NCI-H524 treated with DMSO at 0.1 percent for 48 hours (cell line): Measurements from ENCODE around the gene TNP2.

Source experiments
- DNase-seq: peaks from one replicate; lab custom pipeline; 2025; lab: John Stamatoyannopoulos, UW

Gene TNP2

DNA sequence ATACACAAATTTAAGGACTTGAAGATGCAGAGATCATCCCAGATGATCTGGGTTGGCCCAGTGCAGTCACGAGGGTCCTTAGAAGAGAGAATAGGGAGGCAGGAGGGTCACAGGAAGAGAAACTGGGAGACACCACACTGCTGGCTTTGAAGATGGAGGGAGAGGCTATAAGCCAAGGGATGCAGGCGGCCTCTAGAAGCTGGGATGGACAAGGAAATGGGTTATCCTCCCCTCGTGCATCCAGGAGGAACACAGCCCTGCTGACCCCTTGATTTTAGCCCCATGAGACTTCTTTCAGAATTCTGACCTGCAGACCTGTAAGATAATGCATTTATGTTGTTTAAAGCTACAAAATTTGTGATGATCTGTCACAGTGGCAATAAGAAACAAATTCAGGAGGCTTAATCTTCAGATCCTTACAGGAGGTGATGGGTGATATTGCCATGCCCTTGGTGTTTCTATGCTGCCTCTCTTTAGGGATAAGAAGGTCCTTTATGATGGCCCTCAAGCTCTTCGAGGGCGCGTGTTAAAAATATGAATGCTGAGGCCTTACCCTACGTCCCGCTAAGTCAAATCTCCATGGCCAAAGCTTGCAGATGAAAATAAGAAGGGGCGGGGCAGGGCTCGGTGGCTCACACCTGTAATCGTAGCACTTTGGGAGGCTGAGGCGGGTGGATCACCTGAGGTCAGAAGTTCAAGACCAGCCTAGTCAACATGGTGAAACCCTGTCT, 8.6 kb upstream of the TNP2 start:
- no peak for DNase-seq

DNA sequence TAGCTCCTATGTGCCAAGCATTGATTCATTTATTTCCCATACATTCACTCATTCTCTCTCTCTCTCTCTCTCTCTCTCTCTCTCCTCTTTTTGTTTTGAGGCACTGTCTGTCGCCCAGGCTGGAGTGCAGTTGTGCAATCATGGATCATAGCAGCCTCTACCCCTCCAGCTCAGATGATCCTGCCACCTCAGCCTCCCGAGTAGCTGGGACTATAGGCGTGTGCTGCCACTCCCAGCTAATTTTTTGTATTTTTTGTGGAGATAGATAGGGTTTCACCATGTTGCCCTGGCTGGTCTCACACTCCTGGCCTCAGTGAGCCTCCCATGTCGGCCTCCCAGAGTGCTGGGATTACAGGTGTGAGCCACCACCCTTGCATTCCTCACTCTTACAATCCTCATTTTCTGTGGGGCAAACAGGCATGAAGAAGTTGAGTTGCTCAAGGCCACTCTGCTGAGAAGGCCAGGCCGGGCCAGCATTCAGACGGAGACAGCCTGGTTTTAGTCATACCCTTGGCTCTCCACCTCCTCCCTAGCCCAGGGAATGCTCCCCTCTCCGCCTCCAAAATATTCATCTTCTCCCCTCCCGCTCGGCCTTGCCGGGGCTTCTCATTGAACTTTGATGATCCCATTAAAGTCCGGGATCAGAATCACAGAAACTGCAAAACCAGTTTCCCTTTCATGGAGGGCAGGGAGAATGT, 7.9 kb upstream of the TNP2 start:
- DNase-seq: no peak

DNA sequence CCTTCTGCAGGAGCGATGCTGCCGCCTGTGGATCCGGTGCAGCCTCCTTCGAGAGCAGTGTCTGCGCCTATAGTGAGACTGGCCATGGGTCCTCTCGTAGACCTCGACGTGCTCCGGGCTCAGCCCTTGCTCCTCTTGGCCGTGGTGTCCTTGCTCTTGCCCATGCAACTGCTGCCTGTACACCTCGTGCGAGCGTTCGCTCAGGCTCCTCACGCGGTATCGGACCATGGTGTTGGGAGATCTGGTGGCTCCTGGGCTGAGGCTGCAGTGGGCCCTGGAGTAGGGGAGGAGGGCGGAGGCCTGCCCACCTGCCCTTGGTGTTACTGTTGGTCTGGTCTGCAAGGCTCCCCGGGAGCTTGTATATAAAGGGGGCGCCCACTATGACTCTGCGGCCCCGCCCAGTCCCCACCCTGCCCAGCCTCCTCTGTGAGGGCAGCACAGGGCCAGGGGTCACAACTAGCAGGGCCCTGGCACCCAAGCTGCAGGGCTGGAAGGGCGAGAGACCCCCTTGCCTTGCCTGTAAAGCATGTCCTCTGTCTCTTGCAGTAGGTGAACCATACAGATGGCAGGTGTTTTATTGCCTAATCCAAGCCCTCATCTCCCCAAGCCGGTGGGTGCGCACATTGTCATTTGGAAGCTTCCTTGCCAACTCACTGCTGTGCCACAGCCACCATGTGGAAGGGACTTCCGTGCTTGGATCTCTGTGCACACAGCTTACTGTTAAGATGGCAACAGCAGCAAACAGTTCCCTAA, 7.2 kb upstream of the TNP2 start, which contains the start of gene PRM2:
PRM2 (minus strand) TSS at position 338 of the 753 bp plus-strand sequence; CDS start at position 228, 110 bp downstream.
- no peak for DNase-seq

DNA sequence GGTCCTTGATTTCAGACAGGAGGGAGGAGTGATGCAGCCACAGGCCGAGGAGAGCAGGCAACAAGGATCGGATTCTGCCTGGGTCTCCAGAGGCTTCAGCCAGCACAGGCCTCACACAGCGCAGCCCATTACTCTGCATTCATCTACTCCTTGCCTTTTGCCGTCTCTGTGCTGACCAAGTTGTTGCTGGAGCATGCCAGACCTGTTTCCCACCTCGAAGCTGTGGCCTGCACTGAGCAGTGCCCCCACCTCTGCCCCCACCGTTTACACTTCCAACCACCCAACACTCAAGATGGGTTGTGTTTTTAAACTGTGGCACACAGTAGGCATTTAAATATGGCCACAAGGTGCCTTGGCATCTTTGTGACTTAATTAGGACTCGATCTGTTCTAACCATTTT, 5.8 kb upstream of the TNP2 start:
- DNase-seq: no peak

DNA sequence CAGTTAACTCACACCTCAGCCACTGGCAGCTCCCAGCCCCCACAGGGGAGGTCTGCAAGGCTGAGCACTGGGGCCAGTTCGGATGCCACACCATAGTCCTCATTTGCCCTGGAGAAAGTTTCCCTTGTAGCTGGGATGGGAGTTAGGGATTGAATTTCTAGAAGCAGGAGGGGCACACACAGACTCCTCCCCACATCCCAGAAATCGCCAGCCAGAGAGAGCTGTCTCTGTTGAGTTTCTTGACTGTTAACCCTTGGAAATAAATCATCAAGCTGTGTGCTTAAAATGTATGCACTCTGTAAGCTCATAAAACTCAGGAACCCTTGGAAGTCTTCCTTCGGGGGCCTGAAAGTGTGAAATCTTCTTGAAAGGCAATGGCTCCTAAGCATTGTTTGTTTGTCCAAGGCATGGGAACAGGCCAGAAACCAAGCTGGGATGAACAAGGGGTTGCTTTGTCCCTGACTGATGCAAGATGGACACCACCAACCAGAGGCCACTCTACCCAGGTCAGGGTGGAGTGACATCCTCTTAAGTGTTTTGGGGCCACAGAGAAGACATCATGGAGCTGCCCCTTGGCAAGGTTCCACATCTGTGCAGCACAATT, 4.7 kb upstream of the TNP2 start:
- DNase-seq: no peak

DNA sequence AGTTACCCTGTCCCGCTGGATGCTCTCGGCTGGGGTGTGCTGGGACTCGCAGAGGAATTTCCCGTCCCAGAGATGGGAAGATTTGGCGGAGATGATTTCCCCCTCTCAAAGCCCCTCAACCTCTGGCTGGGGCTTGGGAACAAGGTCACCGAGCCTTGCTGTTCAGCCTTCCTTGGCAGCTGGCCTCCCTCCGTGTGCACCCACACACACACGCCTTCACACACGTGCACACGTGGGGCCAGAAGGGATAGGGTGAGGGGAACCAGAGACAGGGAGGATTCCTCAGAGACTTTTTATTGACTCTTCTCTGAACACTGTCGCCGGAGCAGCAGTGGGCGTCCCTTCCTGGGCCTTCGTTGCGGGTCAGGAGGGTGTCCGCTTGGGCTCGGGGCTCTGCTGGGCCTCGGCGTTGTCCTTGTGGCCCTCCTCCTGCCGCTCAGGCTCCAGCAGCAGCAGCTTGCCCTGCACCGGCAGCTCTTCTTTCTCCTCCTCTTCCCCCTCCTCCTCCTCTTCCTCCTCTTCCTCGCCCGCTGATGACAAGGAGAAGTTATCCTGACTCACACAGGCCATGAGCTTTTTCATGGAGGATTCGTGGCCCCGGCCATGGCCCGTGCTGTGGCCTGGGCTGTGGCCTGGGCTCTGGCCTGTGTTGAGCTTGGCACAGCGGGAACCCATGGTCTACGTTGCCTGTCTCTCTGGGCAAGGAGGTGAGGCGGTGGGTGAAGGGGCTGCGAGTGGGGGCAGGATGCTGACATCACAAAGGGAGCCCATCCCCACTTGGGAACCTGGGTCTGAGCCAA, 4.0 kb upstream of the TNP2 start, which contains the start of gene PRM3:
PRM3 (minus strand) TSS at position 709 of the 800 bp plus-strand sequence; CDS start at position 675, 34 bp downstream.
- DNase-seq: no peak

DNA sequence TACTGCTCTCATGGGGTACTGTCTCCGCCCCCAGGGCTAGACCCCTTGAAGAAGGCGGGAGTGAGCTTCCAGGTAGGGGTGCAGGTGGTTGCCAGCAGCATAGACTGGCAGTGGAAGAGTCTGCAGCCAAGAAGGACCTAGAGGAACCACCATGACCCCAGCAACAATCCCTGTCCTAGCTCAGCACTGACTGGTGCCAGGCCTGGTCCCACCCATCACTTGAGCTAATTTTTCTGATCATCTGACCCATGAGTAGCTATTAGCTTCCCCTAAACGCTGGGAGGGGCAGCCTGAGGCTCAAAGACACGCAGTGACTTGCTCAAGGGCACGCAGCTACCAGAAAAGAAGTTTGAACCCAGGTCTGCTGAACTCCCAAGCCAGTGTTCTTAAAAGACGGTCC, 3.4 kb upstream of the TNP2 start:
- no peak for DNase-seq

DNA sequence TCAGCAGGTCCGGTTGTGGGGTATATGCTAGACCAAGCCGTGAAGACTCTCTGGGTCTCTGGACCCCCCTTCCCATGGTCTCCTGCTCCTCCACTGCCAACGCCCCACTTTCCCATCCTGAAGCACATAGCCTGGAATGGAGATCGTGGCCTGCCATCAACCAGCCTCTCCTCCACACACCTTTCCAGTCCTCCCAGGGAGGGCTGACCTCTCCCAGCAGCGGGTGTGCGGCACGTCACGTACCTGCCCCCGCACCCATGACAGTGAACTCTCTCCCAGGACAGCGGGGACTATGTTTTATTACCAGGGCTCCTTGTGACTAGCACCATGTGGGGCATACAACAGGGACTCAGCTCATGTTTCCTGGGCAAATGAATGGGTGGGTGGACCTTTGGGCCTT, 2.5 kb upstream of the TNP2 start:
- DNase-seq: no peak

DNA sequence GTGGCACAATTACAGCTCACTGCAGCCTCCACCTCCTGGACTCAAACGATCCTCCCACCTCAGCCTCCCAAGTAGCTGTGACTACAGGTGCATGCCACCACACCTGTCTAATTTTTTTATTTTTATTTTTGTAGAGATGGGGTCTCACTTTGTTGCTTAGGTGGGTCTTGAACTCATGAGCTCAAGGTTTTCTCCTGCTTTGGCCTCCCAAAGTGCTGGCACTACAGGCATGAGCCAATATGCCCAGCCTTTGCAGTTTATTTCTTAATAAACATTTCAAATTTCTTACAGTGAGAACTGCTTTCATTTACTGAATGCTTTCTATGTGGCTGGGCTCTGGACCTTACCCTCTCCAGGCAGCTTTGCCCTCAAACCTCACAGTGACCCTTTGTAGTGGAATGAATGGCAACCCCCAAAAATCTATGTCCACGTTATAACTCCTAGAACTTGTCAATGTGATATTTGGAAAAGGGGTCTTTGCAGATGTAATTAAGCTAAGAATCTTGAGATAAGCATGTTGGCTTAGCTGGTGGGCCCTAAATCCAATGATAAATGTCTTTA, 1.6 kb upstream of the TNP2 start:
- DNase-seq: no peak

DNA sequence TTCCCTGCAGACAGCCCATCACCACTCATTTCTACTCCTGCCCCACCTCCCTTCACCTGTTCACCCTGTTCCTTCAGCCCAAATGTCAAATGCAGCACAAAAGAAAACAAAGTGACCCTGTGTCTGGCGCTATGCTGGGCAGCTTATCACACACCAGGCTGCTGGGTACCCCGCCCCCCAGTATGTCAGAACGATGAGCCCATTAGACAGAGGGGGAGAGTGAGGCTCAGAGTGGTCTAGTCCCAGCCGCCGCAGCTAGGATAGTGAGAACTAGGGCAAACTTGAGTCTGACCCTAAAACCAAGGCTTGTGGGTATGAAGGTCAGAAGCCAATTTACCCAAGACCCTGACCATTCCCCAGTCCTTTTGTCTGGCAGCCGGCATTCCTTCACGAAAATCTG, 4.0 kb downstream of the TNP2 start:
- no peak for DNase-seq

DNA sequence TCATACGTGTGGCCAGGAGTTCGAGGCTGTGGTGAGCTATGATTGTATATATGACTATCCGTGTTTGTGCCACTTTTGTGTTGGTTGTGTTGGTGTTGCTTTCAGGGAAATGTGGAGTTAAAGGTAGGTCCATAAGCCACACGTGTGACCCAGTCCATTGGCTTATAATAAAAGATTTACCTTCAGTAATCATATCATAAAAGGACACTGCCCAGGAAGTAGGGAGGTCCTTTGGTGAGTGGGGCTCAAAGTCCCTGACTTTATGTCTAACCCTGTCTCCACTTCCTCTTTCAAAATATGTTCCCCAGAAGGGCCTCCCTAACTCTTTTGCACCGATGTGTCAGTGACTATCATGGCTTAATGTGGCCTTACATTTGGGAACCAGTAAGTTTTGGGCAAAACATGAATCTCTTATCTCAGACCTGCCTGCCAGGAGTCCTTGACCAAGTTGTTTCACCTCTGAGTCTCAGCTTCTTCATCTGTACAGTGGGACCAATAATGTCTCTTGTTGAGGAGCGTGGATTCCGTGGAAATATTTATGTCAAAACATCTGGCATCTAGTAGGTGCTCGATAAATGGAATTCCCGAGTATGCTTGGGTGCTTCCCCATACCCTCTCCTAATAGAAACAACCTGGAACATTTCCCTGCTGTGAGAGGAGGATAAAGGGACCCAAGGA, 4.8 kb downstream of the TNP2 start:
- DNase-seq: no peak

DNA sequence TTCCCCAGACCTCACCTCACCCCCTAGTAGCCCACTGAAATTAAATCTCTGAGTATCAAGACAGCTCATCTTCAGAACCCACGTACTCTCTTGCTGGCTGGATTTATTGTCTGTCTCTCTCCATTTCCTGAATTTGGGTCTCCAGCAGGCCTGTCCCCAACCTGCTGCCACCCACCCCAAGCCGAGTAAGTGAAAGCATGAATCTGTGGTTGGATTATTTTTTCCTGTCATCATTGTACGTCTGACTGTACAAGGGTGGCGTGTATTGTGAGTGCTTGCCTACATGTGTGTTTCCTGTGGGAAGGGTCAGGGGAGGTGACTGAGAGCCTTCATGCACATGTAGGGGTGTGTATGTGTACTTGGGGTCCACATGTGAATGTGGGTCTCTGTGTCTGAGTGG, 5.4 kb downstream of the TNP2 start:
- DNase-seq: no peak

DNA sequence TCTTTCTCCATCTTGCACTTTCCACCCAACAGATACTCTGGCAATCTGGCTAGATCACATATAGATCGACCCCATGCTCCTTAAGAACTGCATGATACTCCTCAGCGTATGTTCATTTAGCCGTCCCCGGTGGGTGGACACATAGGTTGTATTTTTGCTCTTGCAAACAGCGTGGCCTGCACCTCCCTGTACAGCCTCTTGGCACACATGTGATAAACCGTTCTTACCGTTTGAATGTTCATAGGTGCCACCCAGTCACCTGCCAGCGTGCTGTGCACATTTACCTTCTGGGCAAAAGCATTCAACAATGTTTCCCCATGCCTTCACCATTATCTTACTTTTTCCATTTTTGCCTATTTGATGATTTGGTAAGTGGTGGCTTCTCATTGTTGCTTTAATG, 6.2 kb downstream of the TNP2 start:
- DNase-seq: no peak

DNA sequence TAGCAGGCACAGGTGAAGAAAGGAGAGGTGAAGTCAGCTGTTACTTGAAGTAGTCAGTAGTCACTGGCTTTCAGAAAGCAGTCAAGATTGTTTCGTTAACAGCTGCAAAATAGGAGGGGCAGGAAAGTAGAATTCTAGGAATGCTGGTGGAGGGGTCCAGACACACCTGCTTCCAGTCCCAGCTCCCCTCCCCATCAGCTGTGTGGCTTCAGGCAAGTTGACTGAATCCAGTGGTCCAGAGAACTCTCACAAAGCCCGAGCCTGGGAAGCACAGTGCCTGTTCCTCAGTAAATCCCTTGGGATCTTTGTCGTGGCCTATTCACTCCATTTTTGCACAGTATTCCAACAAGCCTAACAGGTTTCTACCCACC, 8.5 kb downstream of the TNP2 start:
- no peak for DNase-seq

DNA sequence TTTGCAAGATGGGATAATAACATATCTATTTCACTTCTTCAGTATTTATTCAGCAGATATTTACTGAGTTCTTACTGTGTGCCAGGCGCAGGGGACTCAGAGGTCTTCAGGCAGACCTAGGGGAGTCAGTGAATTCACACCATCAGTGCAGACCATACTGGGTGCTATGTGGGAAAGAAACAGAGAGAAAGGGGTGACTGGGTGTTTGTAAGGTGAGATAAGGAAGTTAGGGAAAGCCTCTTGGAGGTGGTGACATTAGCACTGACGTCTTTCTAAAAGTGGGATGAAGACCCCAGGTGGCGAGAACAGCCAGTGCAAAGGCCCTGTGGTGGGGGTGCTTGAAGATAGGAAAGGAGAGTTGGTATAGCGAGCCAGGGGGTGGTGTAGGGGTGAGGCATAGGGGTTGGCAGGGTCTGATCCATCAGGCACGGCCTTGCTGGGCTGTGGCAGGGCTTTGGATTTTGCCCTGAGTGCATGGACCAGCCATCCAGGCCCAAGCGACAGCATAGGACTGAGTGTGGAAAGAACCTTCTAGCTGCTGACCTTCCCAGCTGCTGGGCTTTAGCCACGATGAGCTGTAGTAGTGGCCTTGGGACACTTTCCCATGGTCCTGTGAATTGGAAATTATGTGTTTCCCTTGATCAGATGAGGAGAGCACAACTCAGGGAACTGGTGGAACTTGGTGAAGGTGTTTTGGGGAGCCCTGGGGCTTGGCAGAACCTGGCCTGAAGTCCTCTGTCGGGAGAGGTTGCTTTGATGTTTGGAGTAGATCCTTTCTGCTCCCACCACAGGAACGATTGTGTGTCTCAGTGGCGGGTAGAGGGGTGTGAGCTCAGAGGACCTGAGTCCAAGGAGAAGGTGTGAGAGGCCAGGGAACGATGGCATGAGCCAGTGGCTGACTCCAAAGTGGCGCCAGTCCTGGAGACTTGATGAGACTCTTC, 9.2 kb downstream of the TNP2 start:
- DNase-seq: no peak

DNA sequence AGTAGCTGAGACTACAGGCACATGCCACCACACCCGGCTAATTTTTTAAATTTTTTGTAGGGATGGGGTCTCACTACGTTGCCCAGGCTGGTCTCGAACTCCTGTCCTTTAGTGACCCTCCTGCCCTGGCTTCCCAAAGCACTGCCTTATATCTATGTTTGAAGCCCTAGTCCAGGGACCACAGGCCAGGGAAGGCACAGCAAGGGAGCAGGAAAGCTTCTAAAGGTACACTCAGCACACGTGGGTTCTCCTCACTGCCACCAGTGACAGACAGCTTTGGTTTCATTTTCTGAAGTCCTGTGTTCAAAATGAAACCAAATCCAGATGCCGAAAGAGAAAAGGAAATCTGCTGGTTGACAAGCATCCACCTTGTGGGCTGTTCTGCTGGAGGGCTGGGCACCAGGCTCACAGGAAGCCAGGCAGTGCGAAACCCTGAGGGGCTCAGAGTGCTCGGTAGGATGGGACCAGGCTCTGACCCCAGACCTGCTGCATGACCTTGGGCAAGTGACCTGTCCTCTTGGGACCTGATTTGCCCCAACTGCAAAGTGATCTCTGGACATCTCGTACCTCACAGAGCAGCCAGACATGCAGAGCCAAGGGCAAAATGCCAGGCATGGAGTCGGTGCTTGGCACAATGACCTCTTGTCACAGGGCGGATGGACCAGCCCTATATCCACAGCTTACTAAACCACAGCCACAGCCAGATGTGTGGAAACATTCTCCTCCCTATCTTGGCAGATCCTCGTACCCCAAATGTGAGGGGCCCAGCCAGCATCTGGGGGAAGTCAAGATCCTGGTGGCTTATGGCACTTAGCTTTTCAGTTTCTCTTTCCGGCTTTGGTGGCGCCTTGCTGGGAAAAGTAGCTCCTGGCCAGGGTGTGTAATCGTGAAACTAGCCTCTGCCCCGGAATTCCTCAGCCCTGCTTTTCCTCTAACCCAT, 10.3 kb downstream of the TNP2 start:
- DNase-seq: no peak

DNA sequence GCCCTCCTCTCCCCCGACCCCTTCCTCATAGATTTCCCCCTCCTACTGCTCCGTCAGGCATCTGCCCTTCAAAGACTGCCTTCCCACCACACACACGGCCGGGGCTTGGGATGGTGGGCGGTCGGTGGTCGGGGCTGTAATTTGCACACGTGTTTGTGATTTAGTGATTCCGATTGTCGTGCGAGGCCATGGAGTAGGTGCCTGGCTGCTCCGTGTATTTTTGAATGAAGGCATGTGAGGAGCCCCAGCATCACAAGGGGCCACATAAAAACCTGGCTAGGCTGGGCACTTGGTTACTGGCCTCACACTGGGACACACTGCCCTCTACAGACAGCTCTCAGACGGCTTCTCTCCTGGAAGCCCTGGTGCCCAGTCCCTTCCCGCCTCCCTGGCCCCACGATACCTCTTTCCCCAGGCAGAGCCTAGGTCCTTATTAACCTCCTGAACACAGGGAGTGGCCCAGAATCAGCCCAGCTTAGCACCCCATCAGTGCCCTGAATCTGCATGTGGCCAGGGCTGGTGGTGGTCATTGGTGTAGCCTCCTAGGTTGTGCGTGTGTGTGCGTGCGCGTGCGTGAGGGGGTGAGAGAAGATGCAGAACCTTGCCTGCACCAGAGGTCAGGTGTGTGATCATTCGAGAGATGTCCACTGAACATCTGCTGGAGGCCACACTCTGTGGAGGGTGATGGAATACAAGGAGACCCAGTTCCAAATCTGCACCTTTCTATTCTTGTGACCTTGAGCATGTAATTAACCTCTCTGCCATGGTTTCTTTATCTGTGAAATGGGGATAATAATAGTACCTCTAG, 11.8 kb downstream of the TNP2 start:
- peak; percentile 60 for DNase-seq
